CD14-positive monocyte (primary cell): Measurements from ENCODE around the gene RBM12. TPM values are rescaled to one million over a fixed set of nuclear protein-coding genes. Genes with fewer than 3 reads are reported as not detected.
A peak's percentile ranks its signal among the peaks of the same experiment; 100 is the strongest.
"Not testable (repeated sequence)": the region's sequence is repeated elsewhere in the genome, so short reads cannot be mapped to it uniquely, and the experiment has no call there.

Source experiments
- DNase-seq, 3 donors: peaks; one replicate each; pipeline ENCODE4 v3.0.0-alpha.2; 2011 to 2022
- H2AFZ ChIP-seq: 2 replicates; pipeline ENCODE4 v1.6.0; 2012; ENCODE audit warnings: mild to moderate bottlenecking, low read depth, low read length, inconsistent platforms; ENCODE audit not compliant: insufficient read depth, poor library complexity, severe bottlenecking
- H3K27ac ChIP-seq, 2 donors: 1 replicate in 1 of 2; 2 replicates in 1 of 2; pipeline ENCODE4 v1.5.1; 2012 to 2013; ENCODE audit warnings: low read length in 2 of 2, control low read depth in 1 of 2, inconsistent platforms in 1 of 2, low read depth in 1 of 2, mild to moderate bottlenecking in 1 of 2
- H3K27me3 ChIP-seq, 2 donors: one replicate each; pipeline versions ENCODE4 v1.6.0 to v1.6.1; 2011 to 2013; ENCODE audit warnings: low read length in 2 of 2; ENCODE audit not compliant: control insufficient read depth in 2 of 2, insufficient read depth in 2 of 2
- H3K36me3 ChIP-seq, 2 donors: replicated peaks in 1 of 2; 1 replicate in 1 of 2; 2 replicates in 1 of 2; pipeline versions ENCODE4 v1.5.1 to v1.6.1; 2012 to 2013; ENCODE audit warnings: low read length in 2 of 2, control low read depth in 1 of 2, inconsistent platforms in 1 of 2, mild to moderate bottlenecking in 1 of 2; ENCODE audit not compliant: insufficient read depth in 2 of 2, control insufficient read depth in 1 of 2
- H3K4me1 ChIP-seq, 2 donors: 1 replicate in 1 of 2; 2 replicates in 1 of 2; pipeline versions ENCODE4 v1.5.1 to v1.6.1; 2012 to 2013; ENCODE audit warnings: low read length in 2 of 2, control low read depth in 1 of 2, inconsistent platforms in 1 of 2, mild to moderate bottlenecking in 1 of 2, moderate library complexity in 1 of 2; ENCODE audit not compliant: insufficient read depth in 2 of 2, control insufficient read depth in 1 of 2
- H3K4me2 ChIP-seq: replicated peaks from 2 replicates; pipeline ENCODE3; 2012; ENCODE audit warnings: low read length, moderate library complexity, mild to moderate bottlenecking; ENCODE audit not compliant: poor library complexity, severe bottlenecking; ENCODE audit errors: extremely low read depth
- H3K4me3 ChIP-seq, 3 experiments: fragments of 200-600 bp in 1 of 3; sonication (generic) in 1 of 3; replicated peaks in 1 of 3; 1 replicate in 2 of 3; 2 replicates in 1 of 3; pipeline ENCODE4 v1.5.1; 2011 to 2013; ENCODE audit warnings: low read length in 3 of 3, mild to moderate bottlenecking in 3 of 3, control low read depth in 2 of 3, low read depth in 2 of 3, inconsistent platforms in 1 of 3, moderate library complexity in 1 of 3
- H3K79me2 ChIP-seq: 2 replicates; pipeline ENCODE4 v1.6.0; 2012; ENCODE audit warnings: mild to moderate bottlenecking, control low read depth, inconsistent platforms, low read length, moderate library complexity; ENCODE audit not compliant: insufficient read depth
- H3K9ac ChIP-seq: 2 replicates; pipeline ENCODE4 v1.6.0; 2017; ENCODE audit warnings: low read length, mild to moderate bottlenecking; ENCODE audit not compliant: insufficient read depth, poor library complexity, severe bottlenecking
- H3K9me3 ChIP-seq, 2 donors: replicated peaks in 1 of 2; 1 replicate in 1 of 2; 2 replicates in 1 of 2; pipeline versions ENCODE4 v1.5.1 to v1.6.1; 2012 to 2013; ENCODE audit warnings: low read length in 2 of 2, control low read depth in 1 of 2; ENCODE audit not compliant: control insufficient read depth in 1 of 2, insufficient read depth in 1 of 2
- H4K20me1 ChIP-seq: 2 replicates; pipeline ENCODE4 v1.6.0; 2012; ENCODE audit warnings: mild to moderate bottlenecking, low read length, control low read depth, moderate library complexity; ENCODE audit not compliant: insufficient read depth
- H3K27ac Mint-ChIP-seq, 7 donors: one replicate each; pipeline ENCODE4 v1.8.0; 2020; ENCODE audit warnings: mild to moderate bottlenecking in 7 of 7, mixed read lengths in 7 of 7, moderate library complexity in 6 of 7, inconsistent platforms in 2 of 7
- H3K27me3 Mint-ChIP-seq, 3 donors: one replicate each; pipeline ENCODE4 v1.8.0; 2021 to 2022; ENCODE audit warnings: low read depth in 3 of 3, mild to moderate bottlenecking in 3 of 3, mixed read lengths in 3 of 3, moderate library complexity in 3 of 3, inconsistent platforms in 1 of 3
- H3K36me3 Mint-ChIP-seq, 2 donors: one replicate each; pipeline ENCODE4 v1.8.0; 2020; ENCODE audit warnings: mixed read lengths in 2 of 2, inconsistent platforms in 1 of 2, mild to moderate bottlenecking in 1 of 2
- H3K4me1 Mint-ChIP-seq: one replicate; pipeline ENCODE4 v1.8.0; 2020; ENCODE audit warnings: mild to moderate bottlenecking, mixed read lengths
- H3K4me3 Mint-ChIP-seq, 2 donors: one replicate each; pipeline ENCODE4 v1.8.0; 2020; ENCODE audit warnings: mild to moderate bottlenecking in 2 of 2, mixed read lengths in 2 of 2, moderate library complexity in 1 of 2
- H3K9me3 Mint-ChIP-seq, 7 donors: one replicate each; pipeline ENCODE4 v1.8.0; 2020 to 2022; ENCODE audit warnings: mixed read lengths in 7 of 7, mild to moderate bottlenecking in 6 of 7, moderate library complexity in 6 of 7, inconsistent platforms in 2 of 7
- WGBS: methylation state at CpG from one replicate; pipeline ENCODE4 v1.1.5; 2013; ENCODE audit warnings: missing lambda C conversion rate; ENCODE audit not compliant: insufficient coverage; 5-methylcytosine and 5-hydroxymethylcytosine counted together
- intact Hi-C, 2 donors: fragments of 100-400 bp; cut with micrococcal nuclease; formaldehyde crosslinking; loops; one replicate each; pipeline versions ENCODE4 v1.15.0 to v1.15.1; 2023
- polyA plus RNA-seq, 3 donors: library from polyadenylated mRNA; depleted of rRNA in 1 of 3; unstranded in 2 of 3; stranded (reverse) in 1 of 3; fragments of 300-500 nt in 2 of 3; fragments of >200 nt in 1 of 3; fragmentation: Illumina TruSeq in 2 of 3; gene quantifications; 1 replicate in 2 of 3; 2 replicates in 1 of 3; pipeline ENCODE4 v1.2.3, GENCODE V29; 2012 to 2021
- TF ChIP-seq, protein P1 (sequence below): fragments of 200-600 bp; IDR thresholded peaks from one replicate; pipeline ENCODE4 v1.8.0; 2022; ENCODE audit warnings: antibody characterized with exemption, mild to moderate bottlenecking

Gene RBM12
- polyA plus RNA-seq, 3 donors: 21.5 to 32.8 (median 30.4) TPM

DNA sequence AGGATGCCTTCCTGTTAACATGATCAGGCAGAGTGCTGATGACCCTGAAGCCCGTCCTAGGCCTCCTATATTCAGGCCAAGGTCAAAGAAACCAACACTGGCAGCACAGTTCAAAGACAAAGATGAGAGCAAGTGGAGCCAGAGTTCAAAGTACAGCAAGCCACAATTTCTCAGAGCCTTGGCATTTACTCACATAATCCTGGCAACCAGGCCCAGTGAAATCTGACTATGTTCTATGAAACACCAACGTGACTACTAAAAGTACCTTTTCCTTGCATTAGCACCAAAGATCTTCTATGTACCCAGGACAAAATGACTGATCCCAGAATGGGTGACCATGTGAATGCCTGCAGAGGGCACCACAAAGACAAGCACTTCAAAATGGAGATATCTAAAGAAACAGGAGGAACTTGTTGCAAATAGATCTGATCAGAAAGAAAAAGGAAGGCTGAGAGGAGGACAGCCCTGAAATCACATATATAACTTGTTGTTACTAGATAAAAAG is 30.6 kb upstream of the RBM12 start:
- H3K36me3 Mint-ChIP-seq: peaks cover 28 to 53% of the 10 kb centered on the region in 2 donors
- H4K20me1 ChIP-seq: peaks cover 5% of the 10 kb centered on the region
- H3K4me1 ChIP-seq: peaks cover 16 to 26% of the 10 kb centered on the region in 2 donors
- intact Hi-C loops: loop anchor here in 1 of 2 donors (5.0 kb wide), 1 partner anchor 37 kb away; no protein-coding TSS in a partner anchor
- TF ChIP-seq, protein P1, sequence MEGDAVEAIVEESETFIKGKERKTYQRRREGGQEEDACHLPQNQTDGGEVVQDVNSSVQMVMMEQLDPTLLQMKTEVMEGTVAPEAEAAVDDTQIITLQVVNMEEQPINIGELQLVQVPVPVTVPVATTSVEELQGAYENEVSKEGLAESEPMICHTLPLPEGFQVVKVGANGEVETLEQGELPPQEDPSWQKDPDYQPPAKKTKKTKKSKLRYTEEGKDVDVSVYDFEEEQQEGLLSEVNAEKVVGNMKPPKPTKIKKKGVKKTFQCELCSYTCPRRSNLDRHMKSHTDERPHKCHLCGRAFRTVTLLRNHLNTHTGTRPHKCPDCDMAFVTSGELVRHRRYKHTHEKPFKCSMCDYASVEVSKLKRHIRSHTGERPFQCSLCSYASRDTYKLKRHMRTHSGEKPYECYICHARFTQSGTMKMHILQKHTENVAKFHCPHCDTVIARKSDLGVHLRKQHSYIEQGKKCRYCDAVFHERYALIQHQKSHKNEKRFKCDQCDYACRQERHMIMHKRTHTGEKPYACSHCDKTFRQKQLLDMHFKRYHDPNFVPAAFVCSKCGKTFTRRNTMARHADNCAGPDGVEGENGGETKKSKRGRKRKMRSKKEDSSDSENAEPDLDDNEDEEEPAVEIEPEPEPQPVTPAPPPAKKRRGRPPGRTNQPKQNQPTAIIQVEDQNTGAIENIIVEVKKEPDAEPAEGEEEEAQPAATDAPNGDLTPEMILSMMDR: no peak
- no peaks in the 10 kb centered on the region for H3K9me3 Mint-ChIP-seq
- peaks cover 30% of the 10 kb centered on the region for H3K79me2 ChIP-seq
- WGBS: no CpG with 5 or more reads among the region's 2 CpGs
- no peak overlapping the region for H3K4me3 Mint-ChIP-seq
- no peak overlapping the region for H3K4me3 ChIP-seq
- H3K9me3 ChIP-seq: no peaks in the 10 kb centered on the region
- no peak overlapping the region for H3K9ac ChIP-seq
- no peak overlapping the region for H3K4me2 ChIP-seq
- H3K27me3 Mint-ChIP-seq: peaks cover 0 to 3% (median 1%) of the 10 kb centered on the region in 3 donors
- H3K27ac ChIP-seq: no peak overlapping the region
- H3K4me1 Mint-ChIP-seq: peaks cover 24% of the 10 kb centered on the region
- peak overlapping the region in 1 of 7 donors; percentile 27 for H3K27ac Mint-ChIP-seq
- no peak for DNase-seq
- peaks cover 33 to 36% of the 10 kb centered on the region in 2 donors for H3K36me3 ChIP-seq
- H2AFZ ChIP-seq: no peak overlapping the region
- H3K27me3 ChIP-seq: no peaks in the 10 kb centered on the region

DNA sequence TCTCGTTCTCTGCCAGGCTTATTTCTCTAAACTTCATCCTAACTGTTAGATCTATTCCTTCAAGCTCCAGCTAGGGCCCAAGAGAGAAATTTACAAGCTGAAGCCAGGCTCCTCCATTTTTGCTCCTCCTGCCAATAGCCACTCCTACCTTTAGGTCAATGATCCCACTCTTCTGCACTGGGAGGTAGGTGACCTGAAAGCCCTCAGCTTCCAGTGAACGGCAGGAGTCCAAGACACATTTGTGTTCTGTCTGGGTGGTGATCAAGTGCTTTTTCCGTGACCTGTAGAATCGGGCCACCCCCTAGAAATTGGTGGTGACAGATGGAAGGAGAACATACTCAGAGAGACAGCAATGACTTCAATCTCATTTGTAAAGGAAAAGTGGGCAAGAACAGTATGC is 25.6 kb upstream of the RBM12 start:
- H4K20me1 ChIP-seq: no peaks in the 10 kb centered on the region
- H3K27me3 ChIP-seq: no peaks in the 10 kb centered on the region
- WGBS: 100% methylated on average over 1 of the region's 4 CpGs
- peaks cover 49 to 83% of the 10 kb centered on the region in 2 donors for H3K36me3 Mint-ChIP-seq
- H3K9ac ChIP-seq: no peak overlapping the region
- H3K27ac Mint-ChIP-seq: no peak overlapping the region
- H3K9me3 ChIP-seq: no peaks in the 10 kb centered on the region
- H3K4me1 Mint-ChIP-seq: no peaks in the 10 kb centered on the region
- TF ChIP-seq, protein P1: no peak
- H3K79me2 ChIP-seq: no peaks in the 10 kb centered on the region
- peaks cover 0 to 1% (median 0%) of the 10 kb centered on the region in 3 donors for H3K27me3 Mint-ChIP-seq
- H3K4me3 Mint-ChIP-seq: no peak overlapping the region
- DNase-seq: no peak
- H3K27ac ChIP-seq: no peak overlapping the region
- peaks cover 58 to 65% of the 10 kb centered on the region in 2 donors for H3K36me3 ChIP-seq
- H3K4me2 ChIP-seq: no peak overlapping the region
- peaks cover 0 to 7% (median under 1%) of the 10 kb centered on the region in 7 donors for H3K9me3 Mint-ChIP-seq
- intact Hi-C loops: no loop called here
- no peak overlapping the region for H3K4me3 ChIP-seq
- no peaks in the 10 kb centered on the region for H3K4me1 ChIP-seq
- no peak overlapping the region for H2AFZ ChIP-seq

DNA sequence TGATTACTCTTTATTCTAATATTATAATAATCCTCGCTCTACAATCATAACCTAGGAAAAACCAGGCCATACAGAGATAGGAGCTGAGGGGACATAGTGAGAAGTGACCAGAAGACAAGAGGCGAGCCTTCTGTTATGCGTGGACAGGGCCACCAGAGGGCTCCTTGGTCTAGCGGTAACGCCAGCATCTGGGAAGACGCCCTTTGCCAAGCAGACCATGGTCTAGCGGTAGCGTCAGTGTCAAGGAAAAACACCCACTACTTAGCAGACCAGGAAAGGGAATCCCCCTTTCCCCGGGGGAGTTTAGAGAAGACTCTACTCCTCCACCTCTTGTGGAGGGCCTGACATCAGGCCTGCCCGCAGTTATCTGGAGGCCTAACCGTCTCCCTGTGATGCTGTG is 22.2 kb upstream of the RBM12 start:
- H3K9me3 Mint-ChIP-seq, H3K9ac ChIP-seq, H4K20me1 ChIP-seq, H3K9me3 ChIP-seq, H3K27me3 Mint-ChIP-seq, H3K4me1 Mint-ChIP-seq, H3K4me3 ChIP-seq, H3K4me3 Mint-ChIP-seq, H2AFZ ChIP-seq, intact Hi-C loops, H3K27ac Mint-ChIP-seq, H3K4me1 ChIP-seq, H3K4me2 ChIP-seq, DNase-seq, H3K27ac ChIP-seq, H3K79me2 ChIP-seq, H3K27me3 ChIP-seq: not testable (repeated sequence)
- 99% methylated on average over 9 of the region's 11 CpGs for WGBS
- H3K36me3 ChIP-seq: peaks cover 41 to 56% of the 10 kb centered on the region in 2 donors
- peaks cover 41 to 72% of the 10 kb centered on the region in 2 donors for H3K36me3 Mint-ChIP-seq
